ENCODE results near the gene PCBP1. TPM values are rescaled to one million over a fixed set of nuclear protein-coding genes. Genes with fewer than 3 reads are reported as not detected.
A peak's percentile ranks its signal among the peaks of the same experiment; 100 is the strongest.

Gene PCBP1
- total and polyA plus RNA-seq, 9 of the 15 experiments (the other 6 are each of a cell fraction or from before 2014, with no cell fraction given): 19.2 to 407 (median 78.1) TPM

GRCh38 chr2:70086278-70086837 is 919 bp upstream of the PCBP1 start (continued):
- TF ChIP-seq FOXP4 (CRISPR knock-in tag; IDR thresholded peaks at IDR 0.05; ENCODE audit: borderline replicate concordance) (no peak), BRF2 (IDR thresholded peaks at IDR 0.05; ENCODE audit: borderline replicate concordance, insufficient read depth, insufficient read length) (no peak), SRSF7 (optimal IDR thresholded peaks at IDR 0.05; ENCODE audit: low read depth, low read length) (no peak), JUN (IDR thresholded peaks at IDR 0.05; ENCODE audit: borderline replicate concordance, low read depth, low read length) (no peak), JUN (CRISPR knock-in tag; IDR thresholded peaks at IDR 0.05; ENCODE audit: borderline replicate concordance) (no peak), HMGN3 (IDR thresholded peaks at IDR 0.05; ENCODE audit: borderline replicate concordance, extremely low read depth, insufficient read length, low read depth, low read length) (peak; percentile 65), TEAD1 (CRISPR knock-in tag; IDR thresholded peaks at IDR 0.05) (no peak), ILK (tag; IDR thresholded peaks at IDR 0.05; ENCODE audit: borderline replicate concordance, low read depth) (no peak), MEF2D (tag; conservative IDR thresholded peaks at IDR 0.05; ENCODE audit: low read depth) (peak; percentile 90), EHMT2 (IDR thresholded peaks at IDR 0.05) (no peak; the same call in 1 of the 2 replicates), TFAP4 (CRISPR knock-in tag; IDR thresholded peaks at IDR 0.05; ENCODE audit: borderline replicate concordance) (peak; percentile 73), MTA1 (IDR thresholded peaks at IDR 0.05; ENCODE audit: borderline replicate concordance) (no peak), HMG20B (CRISPR knock-in tag; IDR thresholded peaks at IDR 0.05) (peak; percentile 74; the same call in 1 of the 2 replicates), ZNF57 (CRISPR knock-in tag; IDR thresholded peaks at IDR 0.05) (0 out of 2 replicates have a peak, but pooled peaks have one; percentile 46), ZNF592 (IDR thresholded peaks at IDR 0.05) (peak; percentile 99), RFX7 (CRISPR knock-in tag; IDR thresholded peaks at IDR 0.05) (peak; percentile 42; the same call in 1 of the 2 replicates), ARHGAP35 (IDR thresholded peaks at IDR 0.05; ENCODE audit: partially characterized antibody) (no peak), PHB (CRISPR knock-in tag; IDR thresholded peaks at IDR 0.05) (peak; percentile 15; the same call in 1 of the 2 replicates), SMAD2 (IDR thresholded peaks at IDR 0.05; ENCODE audit: low read depth, low read length) (no peak), NCOA2 (IDR thresholded peaks at IDR 0.05; ENCODE audit: partially characterized antibody in 2 of 2) (no peak)

All from K562 (cell line).